M059J (cell line): Measurements from ENCODE around the gene JHY. TPM values are rescaled to one million over a fixed set of nuclear protein-coding genes. Genes with fewer than 3 reads are reported as not detected.
"Not testable (repeated sequence)": the region's sequence is repeated elsewhere in the genome, so short reads cannot be mapped to it uniquely, and the experiment has no call there.

Source experiments
- DNase-seq: peaks from one replicate; pipeline ENCODE4 v3.0.0-alpha.2; 2012; ENCODE audit warnings: low read depth
- total RNA-seq: library from RNA; depleted of rRNA; stranded (reverse); fragments of >200 nt; shearing (Covaris generic); gene quantifications from 2 replicates; pipeline ENCODE4 v1.2.3, GENCODE V29; 2014; rRNA removed

Gene JHY
- 6.2 and 6.8 TPM in 2 replicates for total RNA-seq

DNA sequence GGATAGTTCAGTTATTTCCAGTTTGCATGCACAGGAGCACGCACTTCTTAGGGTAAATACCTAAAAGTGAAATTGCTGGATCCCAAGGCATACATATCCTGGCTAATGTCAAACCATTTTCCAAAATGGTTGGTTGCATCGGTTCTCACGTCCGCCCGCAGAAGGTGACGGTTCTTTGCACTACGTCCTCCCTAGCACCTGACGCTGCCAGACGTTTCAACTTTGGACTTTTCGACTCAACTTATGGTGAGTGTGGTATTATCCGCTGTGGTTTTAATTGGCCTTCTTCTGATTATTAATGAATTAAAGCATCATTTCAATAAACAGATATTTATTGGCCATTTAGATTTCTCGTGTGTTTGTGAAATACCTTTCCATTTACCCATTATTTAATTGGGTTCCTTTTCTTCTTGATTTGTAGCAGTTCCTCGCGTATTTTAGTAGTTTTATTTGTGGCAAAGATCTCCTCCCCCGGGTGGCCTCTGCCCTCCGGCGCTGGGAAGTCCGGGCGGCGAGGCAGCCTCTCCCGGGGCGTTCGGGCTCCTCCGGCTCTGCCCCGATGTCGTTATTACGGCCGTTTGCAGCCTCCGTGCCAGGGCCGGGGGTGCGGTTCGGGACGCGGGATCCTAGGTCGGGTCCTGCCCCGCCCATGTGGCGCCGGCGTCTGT is at the start of gene JHY:
TSS of gene JHY (plus strand) at position 571 of the 668 bp plus-strand sequence. CDS start 3,091 bp downstream, outside the sequence.
- peak; percentile 57 for DNase-seq

DNA sequence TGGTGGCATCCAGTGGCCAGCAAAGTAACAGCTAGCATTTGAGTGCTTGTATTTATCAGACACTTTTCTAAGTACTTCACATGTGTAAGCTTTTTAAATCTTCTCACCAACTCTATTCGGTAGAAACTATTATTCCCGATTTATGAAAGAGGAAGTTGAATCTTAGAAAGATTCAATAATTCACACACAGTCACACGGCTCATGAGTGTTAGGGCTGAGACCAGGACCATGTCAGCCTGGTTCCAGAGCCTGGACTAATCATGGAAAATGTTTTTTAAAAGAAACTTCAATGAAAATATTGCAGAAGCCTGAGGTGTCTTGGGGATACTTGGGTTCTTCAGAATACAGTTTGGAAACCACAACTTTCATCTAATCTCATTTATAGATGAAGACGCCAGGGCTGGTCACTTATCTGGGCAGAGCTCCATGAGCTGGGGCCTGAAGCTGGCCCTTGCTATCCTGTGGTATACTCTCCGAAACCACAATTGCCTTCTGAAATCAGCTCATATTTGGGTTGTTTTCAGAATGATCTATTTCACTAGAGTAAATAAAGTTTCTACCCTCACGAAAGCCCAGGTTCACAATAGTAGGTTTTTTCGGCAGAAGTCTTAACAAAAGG is 48.6 kb upstream of the JHY start:
- no peak for DNase-seq

DNA sequence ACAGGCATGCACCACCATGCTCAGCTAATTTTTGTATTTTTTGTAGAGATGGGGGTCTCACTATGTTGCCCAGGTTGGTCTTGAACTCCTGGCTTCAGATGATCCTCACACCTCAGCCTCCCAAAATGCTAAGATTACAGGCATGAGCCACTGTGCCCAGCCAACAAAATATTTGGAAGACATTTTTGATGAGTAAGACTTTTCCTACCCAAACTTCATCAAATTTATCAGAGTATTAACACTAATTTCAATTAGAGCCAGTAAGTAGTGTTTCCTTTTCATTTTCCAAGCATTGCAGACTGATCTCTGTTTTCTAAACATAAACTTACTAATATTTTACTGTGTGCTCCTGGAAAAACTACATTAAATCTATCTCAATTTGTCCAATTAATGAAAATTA is 45.6 kb upstream of the JHY start:
- no peak for DNase-seq

DNA sequence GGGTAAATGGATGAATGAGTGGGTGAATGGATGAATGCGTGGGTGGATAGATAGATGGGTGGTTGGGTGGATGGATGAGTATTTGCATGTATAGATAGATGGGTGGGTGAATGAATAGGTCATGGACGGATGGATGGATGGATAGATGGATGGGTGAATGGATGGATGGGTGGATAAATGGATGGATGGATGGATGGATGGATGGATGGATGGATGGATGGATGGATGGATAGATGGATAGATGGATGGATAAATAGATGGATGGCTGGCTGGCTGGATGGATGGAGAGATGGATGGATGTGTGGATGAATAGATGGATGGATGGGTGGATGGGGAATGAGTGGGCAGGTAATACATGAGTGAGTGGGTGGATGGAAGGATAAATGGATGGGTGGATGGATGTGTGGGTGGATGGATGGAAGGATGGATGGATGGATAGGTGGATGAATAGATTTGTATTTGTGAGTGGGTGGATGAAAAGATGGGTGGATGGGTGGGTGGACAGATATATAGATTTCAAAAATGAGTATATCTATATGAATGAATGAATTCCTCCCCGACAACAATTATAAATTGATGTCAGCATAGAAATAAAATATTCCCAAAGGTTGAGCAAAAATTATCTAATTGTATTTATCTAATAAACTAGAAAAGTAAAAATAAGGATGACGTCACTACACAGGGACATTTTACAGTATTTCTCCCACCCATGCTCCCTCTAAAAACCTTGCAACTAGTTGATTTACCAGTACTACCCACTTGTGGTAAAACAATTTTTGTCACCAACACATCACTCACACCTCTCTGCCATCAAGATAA is 44.8 kb upstream of the JHY start:
- DNase-seq, result no peak

DNA sequence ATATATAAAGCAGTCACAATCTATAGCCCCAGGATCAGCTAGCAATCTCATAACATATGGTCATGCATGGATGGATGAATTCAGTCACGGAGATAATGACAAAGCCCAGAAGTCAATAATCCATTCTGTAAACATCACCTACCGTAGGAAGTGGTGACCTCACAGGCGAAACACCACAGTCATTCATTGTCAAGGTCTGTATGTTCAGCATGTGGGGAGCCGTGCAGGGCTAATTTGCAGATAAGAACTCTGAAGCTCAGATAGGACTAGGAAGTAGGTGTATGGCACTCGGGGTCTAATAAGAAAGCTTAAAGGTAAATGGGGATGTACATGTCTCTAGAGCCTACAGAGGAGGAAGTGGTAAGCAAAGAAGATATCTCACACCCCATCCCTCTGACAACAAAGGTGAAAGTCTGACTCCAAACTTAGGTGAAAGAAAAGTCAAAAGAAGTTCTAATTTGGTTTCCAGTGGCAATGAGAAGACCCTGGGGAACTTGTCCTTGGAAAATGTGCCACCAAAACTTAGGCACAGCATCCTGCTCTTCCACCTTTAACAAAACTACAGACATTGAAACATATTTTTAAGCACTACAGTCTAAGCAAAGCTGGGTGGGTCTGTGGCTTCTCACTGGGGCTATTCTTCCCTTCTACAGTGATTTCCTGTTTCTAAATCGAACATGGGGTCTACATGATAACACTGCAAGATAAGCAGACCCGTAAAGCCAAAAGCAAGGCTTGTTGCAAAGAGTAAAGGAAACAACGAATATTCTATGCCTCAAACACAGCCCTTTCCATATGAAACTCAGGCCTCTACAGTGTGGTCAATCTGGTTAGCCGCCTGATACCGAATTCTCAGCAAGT is 39.0 kb upstream of the JHY start:
- DNase-seq, result no peak

DNA sequence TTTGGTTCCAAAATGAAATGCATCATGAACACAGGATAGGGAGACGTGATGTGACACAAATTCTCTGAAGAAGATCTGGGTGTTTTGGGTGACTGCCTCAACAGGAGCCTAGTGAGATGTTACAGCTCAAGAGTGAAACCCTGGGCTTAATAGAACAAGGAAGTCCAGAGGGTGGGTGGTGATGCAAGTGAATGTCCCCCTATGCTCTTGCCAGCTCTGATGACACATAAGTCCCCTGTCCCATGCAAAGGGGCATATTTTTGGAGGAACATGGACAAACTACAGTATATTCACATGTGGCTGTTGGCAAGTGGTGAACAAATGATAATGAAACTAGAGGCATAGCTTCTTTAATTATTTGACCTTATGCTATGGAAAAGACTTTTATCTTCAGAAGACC is 35.1 kb upstream of the JHY start:
- DNase-seq, result no peak

DNA sequence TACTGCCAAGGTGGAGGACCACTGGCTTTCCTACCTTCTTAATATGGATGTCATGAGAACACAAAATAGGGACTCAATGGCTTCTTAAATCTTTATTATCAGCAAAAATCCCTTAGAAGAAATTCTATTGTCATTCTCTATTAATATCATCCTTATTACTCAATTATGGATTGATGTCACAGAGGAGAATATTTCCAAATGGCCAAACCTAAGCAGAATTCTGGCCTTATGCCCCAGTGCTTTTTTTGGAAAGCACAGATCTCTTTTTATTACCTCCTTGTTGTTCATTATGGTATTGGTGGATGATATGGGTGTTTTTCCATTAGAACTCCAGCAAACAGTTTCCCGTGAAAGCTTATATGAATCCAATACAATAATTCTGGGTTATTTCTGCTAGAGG is 34.4 kb upstream of the JHY start:
- DNase-seq, result no peak

DNA sequence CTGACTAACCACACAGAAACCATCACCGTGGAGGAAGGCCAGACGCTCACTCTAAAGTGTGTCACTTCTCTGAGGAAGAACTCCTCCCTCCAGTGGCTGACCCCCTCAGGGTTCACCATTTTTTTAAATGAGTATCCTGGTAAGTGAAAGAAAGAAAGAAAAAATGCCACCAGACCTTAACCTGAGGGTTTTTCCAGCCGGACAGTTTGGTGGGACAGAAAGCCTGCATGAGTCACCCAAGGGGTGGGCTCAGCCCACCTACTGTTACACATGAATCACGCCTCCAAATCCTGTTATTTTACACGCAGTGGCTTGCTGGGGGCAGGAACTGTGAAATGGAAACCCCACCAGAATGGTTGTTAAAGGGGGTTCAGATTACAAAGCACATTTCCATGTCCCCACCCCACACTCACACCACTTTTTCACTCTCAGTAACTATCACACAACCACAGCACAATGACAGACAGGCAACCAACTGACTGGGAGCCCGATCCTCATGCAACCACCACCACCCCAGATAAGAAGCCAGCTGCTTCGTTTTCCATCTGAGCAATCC is 32.4 kb upstream of the JHY start:
- peak; percentile 80 for DNase-seq

DNA sequence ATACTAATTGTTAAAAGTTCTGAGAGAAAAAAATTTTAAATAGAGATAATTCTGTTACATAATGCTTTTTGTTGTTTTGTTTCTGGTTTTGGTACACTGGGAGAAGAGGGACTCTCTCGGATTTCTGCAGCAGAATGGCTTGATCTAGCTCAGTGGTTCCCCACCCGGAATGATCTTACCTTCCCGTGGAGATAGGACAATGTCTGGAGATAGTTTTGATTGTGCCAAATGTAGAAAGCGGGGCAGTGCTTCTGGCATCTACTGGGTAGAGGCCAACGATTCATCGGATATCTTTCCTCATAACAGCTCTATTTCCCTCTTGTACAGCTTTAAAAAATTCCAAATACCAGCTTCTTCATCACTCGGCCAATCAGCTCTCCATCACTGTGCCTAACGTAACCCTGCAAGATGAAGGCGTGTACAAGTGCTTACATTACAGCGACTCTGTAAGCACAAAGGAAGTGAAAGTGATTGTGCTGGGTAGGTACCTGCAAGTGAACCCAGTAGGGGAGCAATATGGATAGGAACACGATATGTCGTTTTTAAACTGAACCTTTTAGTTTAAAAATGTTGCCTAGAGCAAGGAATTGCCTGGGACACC is 31.1 kb upstream of the JHY start:
- DNase-seq, result no peak

DNA sequence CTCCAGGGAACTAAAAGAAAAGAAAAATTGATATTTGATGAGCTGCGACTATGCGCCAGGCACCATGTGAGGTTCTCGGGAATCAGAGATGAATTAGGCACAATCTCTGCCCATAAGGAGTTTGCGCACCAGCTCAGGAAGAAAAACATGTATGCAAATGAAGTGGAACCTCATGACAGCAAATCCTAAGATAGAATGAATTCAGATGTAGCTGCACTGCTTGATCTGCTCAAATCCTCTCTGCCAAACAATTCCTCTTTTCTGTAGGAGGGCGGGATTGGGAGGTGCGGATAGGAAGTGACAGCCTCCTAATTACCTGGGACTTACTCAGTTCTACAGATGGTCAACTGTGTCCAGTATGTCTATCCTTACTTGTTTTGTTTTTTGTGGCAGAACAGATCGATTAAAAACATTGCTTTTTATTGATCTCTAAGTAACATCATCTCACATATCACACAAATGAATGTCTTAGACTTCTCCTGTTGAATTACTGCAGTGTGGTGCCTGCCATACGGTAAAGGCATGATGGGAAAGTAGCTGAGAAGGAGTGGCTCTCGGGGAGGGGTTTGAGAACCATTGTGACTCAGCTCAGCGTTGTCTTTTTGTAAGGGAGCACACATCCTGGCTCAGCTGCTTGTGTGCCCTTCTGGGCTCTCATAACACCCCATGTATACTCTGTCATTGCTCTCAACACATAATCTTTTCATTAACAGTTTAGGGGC is 30.3 kb upstream of the JHY start:
- peak; percentile 11 for DNase-seq

DNA sequence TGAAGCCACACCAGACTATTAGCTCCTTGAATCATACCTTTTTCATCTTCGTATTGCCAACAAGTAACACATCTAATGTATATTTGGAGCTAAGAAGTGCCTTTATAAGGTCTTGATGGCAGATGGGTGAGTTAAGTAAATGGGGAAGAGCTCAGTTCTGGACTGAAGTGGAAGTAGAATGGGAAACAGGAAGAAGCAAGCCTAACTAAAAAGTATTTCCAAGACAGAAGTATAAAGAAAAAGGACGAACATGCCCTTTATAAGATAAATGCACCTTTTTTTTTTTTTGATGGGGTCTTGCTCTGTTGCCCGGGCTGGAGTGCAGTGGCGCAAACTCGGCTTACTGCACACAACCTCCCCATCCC is 29.8 kb upstream of the JHY start:
- DNase-seq, result no peak

DNA sequence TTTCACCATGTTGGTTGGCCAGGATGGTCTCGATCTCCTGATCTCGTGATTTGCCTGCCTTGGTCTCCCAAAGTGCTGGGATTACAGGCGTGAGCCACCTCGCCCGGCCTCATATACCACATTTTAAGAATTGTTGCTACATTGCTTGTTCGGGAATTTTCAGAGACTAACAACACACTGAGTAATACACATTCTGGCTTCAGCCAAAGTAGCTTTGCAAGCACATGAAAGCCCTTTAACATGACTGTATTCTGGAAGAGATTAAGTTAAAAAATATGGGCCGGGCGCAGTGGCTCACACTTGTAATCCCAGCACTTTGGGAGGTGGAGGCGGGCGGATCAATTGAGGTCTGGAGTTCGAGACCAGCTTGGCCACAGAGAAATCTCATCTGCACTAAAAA is 29.3 kb upstream of the JHY start:
- no peak for DNase-seq

DNA sequence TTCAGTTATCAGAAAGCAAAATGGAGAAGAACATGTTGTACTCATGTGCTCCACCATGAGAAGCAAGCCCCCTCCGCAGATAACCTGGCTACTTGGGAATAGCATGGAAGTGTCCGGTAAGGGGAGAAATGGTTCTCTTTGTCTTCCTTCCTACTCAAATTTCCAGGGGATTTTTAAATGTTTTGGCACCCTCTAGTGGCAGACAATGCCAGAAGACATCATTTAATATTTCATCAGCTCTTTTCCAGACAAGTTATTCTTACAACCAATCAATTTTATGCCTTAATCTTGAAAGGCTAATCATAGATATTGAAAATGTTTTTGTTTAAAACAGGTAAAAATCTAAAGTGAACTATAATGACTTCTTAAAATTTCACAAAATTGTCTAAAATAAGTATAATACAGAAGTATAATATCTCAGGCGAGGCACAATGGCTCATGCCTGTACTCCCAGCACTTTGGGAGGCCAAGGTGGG is 28.6 kb upstream of the JHY start:
- DNase-seq, result peak; percentile 80

DNA sequence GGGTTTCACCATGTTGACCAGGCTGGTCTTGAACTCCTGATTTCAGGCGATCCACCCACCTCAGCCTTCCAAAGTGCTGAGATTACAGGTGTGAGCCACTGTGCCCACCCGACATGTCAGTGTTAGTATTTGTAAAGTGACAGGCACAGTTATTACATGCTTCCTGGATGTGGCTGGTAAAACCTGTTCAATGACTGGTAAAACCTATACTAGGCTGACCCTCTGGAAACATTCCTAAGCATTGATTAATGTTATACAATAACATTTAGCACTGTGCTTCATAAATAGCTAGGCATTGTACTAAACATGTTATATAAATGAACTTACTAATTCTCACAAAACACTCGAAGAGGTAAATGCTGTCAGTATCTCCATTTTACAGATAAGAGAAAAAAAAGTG is 20.9 kb upstream of the JHY start:
- no peak for DNase-seq

DNA sequence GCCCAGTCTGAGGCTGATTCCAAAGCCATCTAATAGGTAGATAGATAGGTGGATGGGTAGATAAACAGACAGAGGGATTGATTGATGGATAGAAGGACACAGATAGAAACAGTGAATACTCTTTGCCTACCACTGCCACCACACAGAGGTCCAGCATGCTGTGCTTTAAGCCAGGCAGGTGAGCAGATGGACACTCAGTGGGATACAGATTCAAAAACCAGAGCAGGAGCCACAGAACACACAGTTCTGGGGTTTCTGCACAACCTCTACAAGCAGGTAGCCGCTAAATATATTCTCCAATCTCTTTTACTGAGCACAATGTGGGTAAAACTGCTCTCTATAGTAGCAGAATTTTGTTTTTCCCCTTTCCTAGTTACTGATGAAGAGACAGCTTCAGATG is 20.5 kb upstream of the JHY start:
- no peak for DNase-seq

DNA sequence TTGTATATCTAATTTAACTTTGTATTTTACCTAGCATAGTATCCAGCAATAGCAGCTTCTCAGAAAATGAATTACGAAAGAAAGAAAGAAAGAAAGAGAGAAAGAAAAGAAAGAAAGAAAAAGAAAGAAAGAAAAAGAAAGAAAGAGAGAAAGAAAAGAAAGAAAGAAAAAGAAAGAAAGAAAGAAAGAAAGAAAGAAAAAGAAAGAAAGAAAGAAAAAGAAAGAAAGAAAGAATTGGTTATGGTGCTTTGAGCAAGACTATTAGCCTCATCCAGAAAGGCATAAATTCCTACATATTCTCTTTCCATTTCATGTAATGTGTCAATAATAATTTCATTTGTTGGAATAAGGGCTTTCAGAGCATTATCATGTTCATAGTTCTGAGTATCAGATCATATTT is 19.4 kb upstream of the JHY start:
- DNase-seq, result not testable (repeated sequence)

DNA sequence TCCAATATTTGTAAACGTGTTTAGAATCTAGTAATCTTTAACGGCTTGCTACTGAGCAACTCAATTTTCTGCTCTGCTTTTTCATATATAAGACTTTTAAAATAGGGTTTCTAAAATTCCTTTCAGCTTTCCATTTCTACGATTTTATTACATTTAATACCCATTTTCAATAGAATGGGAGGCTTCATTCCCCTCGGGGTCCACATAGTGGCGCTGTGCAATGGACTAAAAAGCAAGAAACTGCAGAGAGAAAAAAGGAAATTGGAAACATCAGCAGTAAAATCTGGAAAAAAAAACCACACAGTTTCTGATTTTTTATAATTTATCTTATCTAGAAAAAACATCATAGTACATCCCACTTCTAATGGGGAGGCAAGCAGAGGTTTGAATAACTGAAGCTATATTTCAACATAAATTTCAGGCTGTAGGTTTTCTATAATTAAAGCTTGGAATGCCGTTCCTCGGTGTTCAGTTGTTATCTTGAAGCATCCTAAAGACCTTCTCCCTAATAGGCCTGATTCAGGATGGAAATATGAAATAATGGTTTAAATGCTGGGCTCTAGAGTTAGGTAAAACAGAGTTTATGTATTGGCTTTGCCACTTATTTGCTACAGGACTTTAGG is 18.7 kb upstream of the JHY start:
- peak; percentile 45 for DNase-seq

DNA sequence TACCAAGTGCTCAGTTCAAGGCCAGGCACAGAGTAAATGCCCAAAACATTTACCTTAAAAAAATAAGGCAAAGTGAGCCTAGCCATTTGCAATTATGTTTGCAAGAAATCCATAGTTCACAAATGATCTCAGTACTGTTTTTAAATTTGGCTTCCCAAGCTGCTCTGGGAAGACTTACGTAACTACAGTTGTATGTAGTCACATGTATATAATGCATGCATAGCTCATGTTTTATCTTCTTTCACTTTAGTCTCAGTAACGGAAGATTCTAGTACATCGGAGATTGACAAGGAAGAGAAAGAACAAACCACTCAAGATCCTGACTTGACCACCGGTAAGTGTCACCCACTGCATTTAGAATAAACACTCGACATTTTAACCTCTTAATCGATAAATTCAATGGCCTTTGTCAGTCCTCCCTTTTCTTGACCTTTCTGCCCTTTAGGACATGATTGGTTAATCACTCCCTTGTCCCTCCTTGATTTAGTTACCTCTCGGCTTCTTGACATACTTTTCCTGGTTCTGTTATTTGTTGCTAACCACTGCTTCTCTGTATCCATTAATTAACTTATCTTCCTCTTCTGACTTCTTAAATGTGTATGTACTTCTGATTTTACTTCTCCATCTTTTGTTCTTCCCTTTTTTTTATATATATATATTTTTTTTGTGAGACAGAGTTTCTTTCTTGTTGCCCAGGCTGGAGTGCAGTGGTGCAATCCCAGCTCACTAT is 18.0 kb upstream of the JHY start:
- DNase-seq, result no peak

DNA sequence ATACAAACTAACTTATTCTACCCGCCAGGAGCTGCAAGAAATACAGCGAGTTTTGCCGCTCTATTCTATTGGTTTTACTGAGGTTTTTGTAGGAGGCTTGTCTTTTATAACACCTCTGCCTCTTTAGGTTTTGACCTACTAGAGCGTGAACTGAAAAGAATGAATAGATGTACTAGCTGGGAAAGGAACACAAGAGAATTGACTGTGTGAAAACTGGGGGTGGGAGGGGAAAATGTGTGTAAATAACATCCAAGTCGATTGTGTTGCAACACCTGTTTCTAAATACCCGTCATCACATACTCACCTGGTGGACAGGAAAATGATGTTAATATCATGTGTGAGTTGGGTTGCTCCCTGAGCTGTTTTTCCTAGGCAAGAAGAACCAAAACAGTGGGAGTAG is 12.9 kb upstream of the JHY start:
- no peak for DNase-seq
